SU-DHL-6 (cell line): ENCODE measurements around the gene NETO1.

Experiments used
- EZH2phosphoT487 ChIP-seq: fragments of 200-600 bp; sonication (generic), shearing (Covaris generic); conservative IDR thresholded peaks from 2 replicates; pipeline ENCODE4 v1.6.1; 2018; ENCODE audit warnings: mild to moderate bottlenecking, antibody characterized with exemption, low read length, moderate library complexity, mixed read lengths
- TF ChIP-seq, protein P1 (sequence below): fragments of 200-600 bp; sonication (generic); IDR thresholded peaks from one replicate; pipeline ENCODE4 v1.5.1; 2017; ENCODE audit warnings: antibody characterized with exemption, mild to moderate bottlenecking, low read length, moderate library complexity; ENCODE audit not compliant: insufficient read depth, poor library complexity, severe bottlenecking

DNA sequence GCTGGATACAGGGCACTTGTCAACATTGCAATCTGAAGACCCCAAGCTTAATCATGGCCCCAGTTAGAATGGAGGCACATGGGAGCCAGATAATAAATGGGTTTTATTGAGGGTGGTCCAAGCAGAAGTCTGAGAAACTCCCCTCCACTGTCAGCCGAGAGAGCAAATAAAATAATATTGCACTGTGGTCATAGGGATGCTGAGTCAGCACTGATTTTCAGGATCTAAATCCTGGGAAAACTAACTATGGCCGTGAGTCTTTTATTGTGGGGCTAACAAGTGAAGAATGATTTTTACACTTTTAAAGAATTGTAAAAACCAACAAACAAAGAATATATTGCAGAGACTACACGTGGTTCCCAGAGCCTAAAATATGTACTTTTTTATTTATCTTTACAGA lies 31.1 kb upstream of the NETO1 start:
- TF ChIP-seq, protein P1, sequence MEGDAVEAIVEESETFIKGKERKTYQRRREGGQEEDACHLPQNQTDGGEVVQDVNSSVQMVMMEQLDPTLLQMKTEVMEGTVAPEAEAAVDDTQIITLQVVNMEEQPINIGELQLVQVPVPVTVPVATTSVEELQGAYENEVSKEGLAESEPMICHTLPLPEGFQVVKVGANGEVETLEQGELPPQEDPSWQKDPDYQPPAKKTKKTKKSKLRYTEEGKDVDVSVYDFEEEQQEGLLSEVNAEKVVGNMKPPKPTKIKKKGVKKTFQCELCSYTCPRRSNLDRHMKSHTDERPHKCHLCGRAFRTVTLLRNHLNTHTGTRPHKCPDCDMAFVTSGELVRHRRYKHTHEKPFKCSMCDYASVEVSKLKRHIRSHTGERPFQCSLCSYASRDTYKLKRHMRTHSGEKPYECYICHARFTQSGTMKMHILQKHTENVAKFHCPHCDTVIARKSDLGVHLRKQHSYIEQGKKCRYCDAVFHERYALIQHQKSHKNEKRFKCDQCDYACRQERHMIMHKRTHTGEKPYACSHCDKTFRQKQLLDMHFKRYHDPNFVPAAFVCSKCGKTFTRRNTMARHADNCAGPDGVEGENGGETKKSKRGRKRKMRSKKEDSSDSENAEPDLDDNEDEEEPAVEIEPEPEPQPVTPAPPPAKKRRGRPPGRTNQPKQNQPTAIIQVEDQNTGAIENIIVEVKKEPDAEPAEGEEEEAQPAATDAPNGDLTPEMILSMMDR: no peak
- TF ChIP-seq EZH2phosphoT487: no peak
